Spleen (tissue), 7 donors: ENCODE measurements around the gene KIFC3.

ENCODE experiments used
- CTCF ChIP-seq, 11 experiments: fragments of 200-600 bp in 7 of 11; fragments of 450-650 bp in 4 of 11; sonication (generic) in 4 of 11; IDR thresholded peaks in 8 of 11; conservative IDR thresholded peaks in 3 of 11; 1 replicate in 7 of 11; 2 replicates in 4 of 11; pipeline versions ENCODE4 v1.4.0 to v1.8.0; 2016 to 2021; ENCODE audit warnings: antibody characterized with exemption in 11 of 11, inconsistent platforms in 4 of 11, mild to moderate bottlenecking in 1 of 11
- POLR2AphosphoS5 ChIP-seq, 3 donors: sonication (generic); formaldehyde crosslinking; IDR thresholded peaks; one replicate each; pipeline ENCODE4 v1.5.1; 2017; ENCODE audit warnings: antibody characterized with exemption in 3 of 3
- donor health status: DM: no; HTN: no; CAD: no; lungs with moderate emphysema.
- donor health status: DM: no; HTN: no; CAD: no.
- donor health status: DM: no; HTN: no; CAD: no.

GRCh38 chr16:57738844-57739243, 63.4 kb downstream of the KIFC3 start:
- TF ChIP-seq CTCF (IDR thresholded peaks at IDR 0.05 in 8 of 11, conservative IDR thresholded peaks at IDR 0.05 in 3 of 11) (no peak), POLR2AphosphoS5 (IDR thresholded peaks at IDR 0.05) (no peak)
